SKM-1 treated with dmso at 0.1 percent for 144 hours (cell line): ENCODE data around the gene LIPK.

Experiments used
- DNase-seq: peaks from one replicate; lab custom pipeline; 2025; ENCODE audit not compliant: unreplicated experiment; lab: John Stamatoyannopoulos, UW

The LIPK gene

GRCh38 chr10:88783724-88784123, 77.7 kb downstream of the LIPK start:
- no peak for DNase-seq

- no peak for DNase-seq
These were observed 80.2 kb downstream of the LIPK start for GRCh38 chr10:88786032-88786770.

- no peak for DNase-seq
These were observed 81.4 kb downstream of the LIPK start for GRCh38 chr10:88787463-88787862.

GRCh38 chr10:88788924-88789323, 82.9 kb downstream of the LIPK start:
- no peak for DNase-seq

GRCh38 chr10:88791924-88792323, 85.9 kb downstream of the LIPK start:
- peak; percentile 20 for DNase-seq

- peak; percentile 92 for DNase-seq
These were observed 86.6 kb downstream of the LIPK start for GRCh38 chr10:88792661-88793060.

GRCh38 chr10:88793712-88794299, 87.8 kb downstream of the LIPK start:
- DNase-seq: no peak

- no peak for DNase-seq
These were observed 88.7 kb downstream of the LIPK start for GRCh38 chr10:88794731-88795130.

GRCh38 chr10:88800152-88801125, 94.4 kb downstream of the LIPK start:
- DNase-seq: no peak
